Hepatocyte (in vitro differentiated cells): Measurements from ENCODE around the gene ZNF831. TPM values are rescaled to one million over a fixed set of nuclear protein-coding genes. Genes with fewer than 3 reads are reported as not detected.

Experiments
- DNase-seq: peaks from one replicate; pipeline ENCODE4 v3.0.0-alpha.2; 2016; ENCODE audit warnings: low spot score
- H2AFZ ChIP-seq: fragments of 200-600 bp; sonication (generic); 2 replicates; pipeline ENCODE4 v1.6.0; 2016; ENCODE audit warnings: antibody characterized with exemption, mild to moderate bottlenecking
- H3K27ac ChIP-seq: fragments of 200-600 bp; sonication (generic); 2 replicates; pipeline ENCODE4 v1.5.1; 2016; ENCODE audit warnings: mild to moderate bottlenecking
- H3K27me3 ChIP-seq: fragments of 200-600 bp; sonication (generic); 2 replicates; pipeline ENCODE4 v1.6.1; 2016
- H3K36me3 ChIP-seq: fragments of 200-600 bp; sonication (generic); replicated peaks from 2 replicates; pipeline ENCODE4 v1.5.1; 2016; ENCODE audit warnings: low read depth; ENCODE audit not compliant: insufficient read depth
- H3K4me1 ChIP-seq: fragments of 200-600 bp; sonication (generic); 2 replicates; pipeline ENCODE4 v1.5.1; 2016; ENCODE audit warnings: mild to moderate bottlenecking, moderate library complexity; ENCODE audit not compliant: insufficient read depth
- H3K4me2 ChIP-seq: fragments of 200-600 bp; sonication (generic); 2 replicates; pipeline ENCODE4 v1.6.0; 2016
- H3K4me3 ChIP-seq: fragments of 200-600 bp; sonication (generic); 2 replicates; pipeline ENCODE4 v1.5.1; 2016; ENCODE audit warnings: mild to moderate bottlenecking
- H3K79me2 ChIP-seq: fragments of 200-600 bp; sonication (generic); 2 replicates; pipeline ENCODE4 v1.6.0; 2017; ENCODE audit warnings: mild to moderate bottlenecking
- H3K9me2 ChIP-seq: fragments of 200-600 bp; sonication (generic); replicated peaks from 2 replicates; pipeline ENCODE4 v1.6.0; 2017; ENCODE audit warnings: mild to moderate bottlenecking; ENCODE audit not compliant: insufficient read depth
- H3K9me3 ChIP-seq: fragments of 200-600 bp; sonication (generic); 2 replicates; pipeline ENCODE4 v1.5.1; 2016; ENCODE audit warnings: low read depth, mild to moderate bottlenecking
- H4K20me1 ChIP-seq: fragments of 200-600 bp; sonication (generic); 2 replicates; pipeline ENCODE4 v1.6.0; 2016; ENCODE audit warnings: mild to moderate bottlenecking; ENCODE audit not compliant: insufficient read depth, poor library complexity, severe bottlenecking
- EZH2 ChIP-seq: fragments of 200-600 bp; sonication (generic); IDR thresholded peaks from 2 replicates; pipeline ENCODE4 v1.6.1; 2016; ENCODE audit warnings: antibody characterized with exemption, mild to moderate bottlenecking, borderline replicate concordance
- EZH2phosphoT487 ChIP-seq: fragments of 200-600 bp; sonication (generic); IDR thresholded peaks from one replicate; pipeline ENCODE4 v1.6.1; 2018; ENCODE audit warnings: antibody characterized with exemption, mild to moderate bottlenecking, low read depth, moderate library complexity; ENCODE audit not compliant: unreplicated experiment, severe bottlenecking
- WGBS: methylation state at CpG from one replicate; pipeline ENCODE4 v1.1.6; 2016; ENCODE audit warnings: low lambda C conversion rate; ENCODE audit errors: missing lambda C conversion rate; 5-methylcytosine and 5-hydroxymethylcytosine counted together
- polyA plus RNA-seq: library from polyadenylated mRNA; unstranded; fragments of >200 nt; fragmentation: Nextera tagmentation; extraction: Ambion mirVana; gene quantifications from 2 replicates; pipeline ENCODE4 v1.2.1, GENCODE V29; 2016
- total RNA-seq: library from RNA; depleted of rRNA; stranded (reverse); fragments of >200 nt; gene quantifications from 2 replicates; pipeline ENCODE4 v1.2.3, GENCODE V29; 2014
- TF ChIP-seq, protein P1 (sequence below): fragments of 200-600 bp; sonication (generic); IDR thresholded peaks from 2 replicates; pipeline ENCODE4 v1.5.1; 2016; ENCODE audit warnings: antibody characterized with exemption, mild to moderate bottlenecking; ENCODE audit not compliant: poor library complexity

The ZNF831 gene
- total and polyA plus RNA-seq, 2 experiments from 2014 or later = not detected

DNA sequence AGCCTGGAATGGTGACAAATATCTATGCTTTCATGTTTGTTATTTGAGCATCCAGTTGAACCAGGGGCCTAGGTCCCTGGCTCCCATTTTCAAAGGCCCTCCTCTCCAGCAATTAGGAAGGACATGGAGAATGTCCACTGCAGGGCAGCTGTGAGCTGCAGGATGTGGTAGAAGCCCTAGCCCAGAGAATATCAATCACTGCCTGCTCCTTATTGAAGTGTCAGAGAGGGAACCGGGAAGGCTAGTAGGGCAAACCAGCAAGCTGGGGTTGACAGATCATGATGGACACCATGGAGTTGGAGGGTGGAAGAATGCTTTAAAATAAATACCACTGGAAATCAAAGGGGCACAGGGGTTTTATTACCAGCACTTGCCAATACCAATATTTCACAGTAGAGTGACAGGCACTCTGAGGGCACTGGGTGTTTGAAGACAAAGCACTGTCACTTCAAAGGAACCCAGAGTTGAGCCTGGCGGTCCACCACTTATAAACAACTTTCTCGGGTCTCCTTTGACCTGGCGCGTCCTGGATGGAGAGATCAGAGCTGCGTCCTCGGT, 47.7 kb downstream of the ZNF831 start:
- Histone ChIP-seq H3K4me3 (no peak overlapping the region), H3K4me2 (no peak overlapping the region), H2AFZ (no peak overlapping the region), H3K79me2 (no peaks in the 10 kb centered on the region), H3K27ac (no peak overlapping the region), H3K27me3 (no peaks in the 10 kb centered on the region), H3K4me1 (no peaks in the 10 kb centered on the region), H3K9me3 (no peaks in the 10 kb centered on the region), H3K36me3 (no peaks in the 10 kb centered on the region), H4K20me1 (no peaks in the 10 kb centered on the region), H3K9me2 (no peaks in the 10 kb centered on the region)
- TF ChIP-seq, protein P1, sequence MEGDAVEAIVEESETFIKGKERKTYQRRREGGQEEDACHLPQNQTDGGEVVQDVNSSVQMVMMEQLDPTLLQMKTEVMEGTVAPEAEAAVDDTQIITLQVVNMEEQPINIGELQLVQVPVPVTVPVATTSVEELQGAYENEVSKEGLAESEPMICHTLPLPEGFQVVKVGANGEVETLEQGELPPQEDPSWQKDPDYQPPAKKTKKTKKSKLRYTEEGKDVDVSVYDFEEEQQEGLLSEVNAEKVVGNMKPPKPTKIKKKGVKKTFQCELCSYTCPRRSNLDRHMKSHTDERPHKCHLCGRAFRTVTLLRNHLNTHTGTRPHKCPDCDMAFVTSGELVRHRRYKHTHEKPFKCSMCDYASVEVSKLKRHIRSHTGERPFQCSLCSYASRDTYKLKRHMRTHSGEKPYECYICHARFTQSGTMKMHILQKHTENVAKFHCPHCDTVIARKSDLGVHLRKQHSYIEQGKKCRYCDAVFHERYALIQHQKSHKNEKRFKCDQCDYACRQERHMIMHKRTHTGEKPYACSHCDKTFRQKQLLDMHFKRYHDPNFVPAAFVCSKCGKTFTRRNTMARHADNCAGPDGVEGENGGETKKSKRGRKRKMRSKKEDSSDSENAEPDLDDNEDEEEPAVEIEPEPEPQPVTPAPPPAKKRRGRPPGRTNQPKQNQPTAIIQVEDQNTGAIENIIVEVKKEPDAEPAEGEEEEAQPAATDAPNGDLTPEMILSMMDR = no peak
- TF ChIP-seq EZH2phosphoT487 (no peak), EZH2 (no peak)
- WGBS = 68% methylated on average over 7 of the region's 7 CpGs
- DNase-seq = no peak

DNA sequence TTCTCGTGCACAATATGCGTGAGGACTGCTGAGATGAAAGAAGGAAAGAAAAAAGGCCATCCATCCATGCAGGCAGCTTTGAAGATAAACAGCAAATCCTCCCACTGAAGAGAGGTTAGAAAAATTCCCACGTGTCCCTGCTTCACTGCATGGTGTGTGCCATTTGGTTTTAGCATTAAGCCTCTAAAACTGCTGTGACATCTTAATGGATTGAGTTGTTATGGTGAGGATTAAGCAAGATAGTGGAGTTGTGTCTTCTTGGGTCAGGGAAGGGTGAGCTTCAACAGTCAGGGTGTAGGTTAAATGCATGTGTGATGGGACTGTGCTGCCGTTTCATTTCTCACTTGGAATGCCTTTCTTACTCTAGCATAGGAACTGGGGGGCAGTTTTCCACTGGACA, 50.5 kb downstream of the ZNF831 start:
- Histone ChIP-seq H3K9me2 (no peaks in the 10 kb centered on the region), H3K4me2 (no peak overlapping the region), H4K20me1 (no peaks in the 10 kb centered on the region), H3K79me2 (no peaks in the 10 kb centered on the region), H3K9me3 (no peaks in the 10 kb centered on the region), H3K27me3 (no peaks in the 10 kb centered on the region), H3K27ac (no peak overlapping the region), H3K36me3 (no peaks in the 10 kb centered on the region), H2AFZ (no peak overlapping the region), H3K4me1 (peaks cover 3% of the 10 kb centered on the region), H3K4me3 (no peak overlapping the region)
- TF ChIP-seq EZH2phosphoT487 = no peak
- WGBS = 38% methylated on average over 4 of the region's 4 CpGs
- DNase-seq = no peak

DNA sequence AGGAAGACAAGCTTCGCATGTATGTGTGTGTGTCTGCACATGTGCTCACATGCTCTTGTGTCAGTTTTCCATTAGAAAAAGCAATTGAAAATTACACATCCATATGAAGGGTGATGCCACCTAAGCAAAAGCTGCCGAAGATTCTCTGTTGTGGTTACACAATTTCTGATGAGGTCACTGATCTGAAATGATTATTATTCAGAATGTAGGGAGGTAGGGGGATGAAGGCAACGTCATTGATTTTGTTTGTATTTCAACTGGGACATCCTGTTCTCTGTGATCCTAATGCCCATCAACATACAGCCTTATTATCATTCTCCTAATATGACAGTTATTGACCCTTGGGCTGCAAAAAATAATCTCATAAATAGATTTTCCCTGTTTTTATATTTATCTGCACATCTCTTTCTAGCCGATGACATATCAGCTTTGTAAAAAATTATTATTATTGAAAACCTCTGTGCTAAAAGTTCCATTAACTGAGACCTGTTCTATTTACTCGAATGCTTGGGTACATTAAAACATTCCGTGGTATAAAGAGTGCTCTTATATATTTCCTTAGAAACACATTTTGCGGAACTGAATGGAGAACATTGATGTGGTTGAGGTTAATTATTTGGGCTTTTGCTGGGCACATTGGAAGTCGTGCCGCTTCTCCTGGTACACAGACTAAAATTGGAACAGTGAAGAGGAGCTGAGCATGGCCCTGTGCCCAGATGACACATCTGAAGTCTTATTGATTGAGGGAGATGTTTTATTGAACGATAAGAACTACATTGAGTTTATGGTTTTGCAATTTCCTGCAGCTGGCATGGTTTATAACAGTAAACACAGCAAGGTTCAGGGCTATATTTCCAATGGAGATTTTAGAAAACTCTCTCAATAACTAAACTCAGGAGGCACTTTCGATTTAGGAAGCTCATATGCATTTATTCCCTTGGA, 51.3 kb downstream of the ZNF831 start:
- Histone ChIP-seq H3K4me3 (no peak overlapping the region), H4K20me1 (no peaks in the 10 kb centered on the region), H3K9me3 (no peaks in the 10 kb centered on the region), H3K4me2 (no peak overlapping the region), H3K27me3 (no peaks in the 10 kb centered on the region), H3K36me3 (no peaks in the 10 kb centered on the region), H3K79me2 (no peaks in the 10 kb centered on the region), H3K27ac (no peak overlapping the region), H3K9me2 (no peaks in the 10 kb centered on the region), H3K4me1 (peaks cover 3% of the 10 kb centered on the region), H2AFZ (no peak overlapping the region)
- 77% methylated on average over 11 of the region's 11 CpGs for WGBS
- no peak for TF ChIP-seq EZH2
- TF ChIP-seq EZH2phosphoT487 = no peak
- TF ChIP-seq, protein P1 = no peak
- no peak for DNase-seq

DNA sequence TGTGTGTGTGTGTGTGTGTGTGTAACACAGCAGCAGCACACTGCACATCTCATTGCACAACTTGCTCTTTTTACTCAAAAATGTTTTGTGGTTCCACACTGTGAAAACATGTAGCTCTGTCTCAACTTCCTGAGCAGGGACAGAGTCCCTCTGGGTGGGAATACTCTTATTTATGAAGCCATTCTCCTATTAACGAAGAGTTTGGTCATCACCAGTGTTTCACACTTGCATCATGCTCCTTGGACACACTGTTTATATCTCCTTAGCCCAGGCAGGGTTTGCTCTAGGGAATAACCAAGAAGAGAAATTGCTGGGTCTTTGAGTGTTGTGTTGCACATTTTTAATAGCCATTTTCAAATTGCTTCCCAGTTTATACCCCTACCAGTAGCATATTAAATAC, 53.6 kb downstream of the ZNF831 start:
- Histone ChIP-seq H3K4me2 (no peak overlapping the region), H3K9me3 (no peaks in the 10 kb centered on the region), H3K4me1 (peaks cover 3% of the 10 kb centered on the region), H3K9me2 (no peaks in the 10 kb centered on the region), H4K20me1 (no peaks in the 10 kb centered on the region), H3K27me3 (peaks cover 3% of the 10 kb centered on the region), H3K4me3 (no peak overlapping the region), H3K79me2 (no peaks in the 10 kb centered on the region), H3K36me3 (no peaks in the 10 kb centered on the region), H3K27ac (no peak overlapping the region), H2AFZ (no peak overlapping the region)
- TF ChIP-seq EZH2phosphoT487 (no peak), EZH2 (no peak)
- TF ChIP-seq, protein P1 = no peak
- WGBS = 69% methylated on average over 1 of the region's 1 CpG
- no peak for DNase-seq
